SK-N-SH (cell line): Measurements from ENCODE around the gene FBXO45. TPM values are rescaled to one million over a fixed set of nuclear protein-coding genes. Genes with fewer than 3 reads are reported as not detected.

Experiments
- CTCF ChIA-PET: fragments of 300-600, 350-600 bp; formaldehyde crosslinking; extraction: SDS; loops from one replicate; lab custom pipeline; 2021; lab: Yijun Ruan, JAX
- POLR2A ChIA-PET: fragments of 350-600 bp; sonication (Branson Sonifier 250); formaldehyde crosslinking; extraction: SDS; loops from one replicate; lab custom pipeline; 2020; ENCODE audit warnings: antibody characterized with exemption, inconsistent platforms; lab: Yijun Ruan, JAX
- DNase-seq: peaks from one replicate; pipeline ENCODE4 v3.0.0; 2012
- H2AFZ ChIP-seq: fragments of 200-600 bp; sonication (generic); 2 replicates; pipeline ENCODE4 v1.8.1; 2016; ENCODE audit warnings: antibody characterized with exemption, mild to moderate bottlenecking, low read depth
- H3F3A ChIP-seq: fragments of 200-600 bp; sonication (generic); replicated peaks from 2 replicates; pipeline ENCODE3; 2016; ENCODE audit warnings: antibody characterized with exemption, mild to moderate bottlenecking; ENCODE audit not compliant: insufficient read depth
- H3K27ac ChIP-seq, 2 experiments: fragments of 200-500 bp in 1 of 2; fragments of 200-600 bp in 1 of 2; sonication (Bioruptor generic) in 1 of 2; sonication (generic), shearing (Covaris generic) in 1 of 2; 2 replicates each; pipeline versions ENCODE4 v1.5.1 to v1.6.1; 2014 to 2016; ENCODE audit warnings: low read depth in 2 of 2, inconsistent platforms in 1 of 2, low read length in 1 of 2, mild to moderate bottlenecking in 1 of 2, mixed read lengths in 1 of 2
- H3K27me3 ChIP-seq: fragments of 200-600 bp; sonication (generic), shearing (Covaris generic); 2 replicates; pipeline ENCODE4 v1.6.1; 2016; ENCODE audit warnings: mixed run types; ENCODE audit not compliant: insufficient read depth
- H3K36me3 ChIP-seq, 2 experiments: fragments of 200-500 bp in 1 of 2; fragments of 200-600 bp in 1 of 2; sonication (Bioruptor generic) in 1 of 2; sonication (generic) in 1 of 2; replicated peaks in 1 of 2; 2 replicates each; pipeline versions ENCODE3 to v1.5.1; 2014 to 2016; ENCODE audit warnings: low read length in 1 of 2, mild to moderate bottlenecking in 1 of 2; ENCODE audit not compliant: insufficient read depth in 2 of 2, control insufficient read depth in 1 of 2
- H3K4me1 ChIP-seq, 2 experiments: fragments of 200-500 bp in 1 of 2; fragments of 200-600 bp in 1 of 2; sonication (Bioruptor generic) in 1 of 2; sonication (generic), shearing (Covaris generic) in 1 of 2; 2 replicates each; pipeline versions ENCODE4 v1.5.1 to v1.6.1; 2014 to 2016; ENCODE audit warnings: low read depth in 1 of 2, low read length in 1 of 2, mixed run types in 1 of 2; ENCODE audit not compliant: insufficient read depth in 2 of 2, control insufficient read depth in 1 of 2
- H3K4me2 ChIP-seq: fragments of 200-600 bp; sonication (generic), shearing (Covaris generic); 2 replicates; pipeline ENCODE4 v1.6.1; 2017; ENCODE audit warnings: mixed run types
- H3K4me3 ChIP-seq, 2 experiments: fragments of 200-500 bp in 1 of 2; fragments of 200-600 bp in 1 of 2; sonication (Bioruptor generic) in 1 of 2; sonication (generic), shearing (Covaris generic) in 1 of 2; 2 replicates each; pipeline versions ENCODE4 v1.5.1 to v1.8.1; 2014 to 2016; ENCODE audit warnings: low read depth in 2 of 2, inconsistent platforms in 1 of 2, low read length in 1 of 2, mild to moderate bottlenecking in 1 of 2, mixed read lengths in 1 of 2, moderate library complexity in 1 of 2
- H3K79me2 ChIP-seq: fragments of 200-600 bp; sonication (generic); 2 replicates; pipeline ENCODE4 v1.8.1; 2017; ENCODE audit warnings: mild to moderate bottlenecking; ENCODE audit not compliant: insufficient read depth
- H3K9ac ChIP-seq: fragments of 200-600 bp; sonication (generic); 2 replicates; pipeline ENCODE4 v1.6.1; 2017; ENCODE audit warnings: mixed run types
- H3K9me2 ChIP-seq: fragments of 200-600 bp; sonication (generic); 2 replicates; pipeline ENCODE4 v1.6.1; 2017; ENCODE audit warnings: mixed run types
- H3K9me3 ChIP-seq: fragments of 200-600 bp; sonication (generic); 2 replicates; pipeline ENCODE4 v1.6.1; 2017; ENCODE audit warnings: mixed run types, mild to moderate bottlenecking, moderate library complexity
- H4K20me1 ChIP-seq: fragments of 200-600 bp; sonication (generic); 2 replicates; pipeline ENCODE4 v1.6.1; 2017; ENCODE audit warnings: mild to moderate bottlenecking, mixed run types; ENCODE audit not compliant: insufficient read depth
- FOXJ3 ChIP-seq: sonication (generic); formaldehyde crosslinking; IDR thresholded peaks from 2 replicates; pipeline ENCODE4 v1.5.1; 2020; ENCODE audit warnings: mild to moderate bottlenecking, missing genetic modification reagents
- JUND ChIP-seq: IDR thresholded peaks from 2 replicates; pipeline ENCODE4 v1.4.0; 2012
- MXI1 ChIP-seq: IDR thresholded peaks from 2 replicates; pipeline ENCODE4 v1.6.1; 2012; ENCODE audit warnings: mild to moderate bottlenecking, low read depth, low read length, improper control_type of control experiment
- RAD21 ChIP-seq: IDR thresholded peaks from 2 replicates; pipeline ENCODE4 v1.6.1; 2012; ENCODE audit warnings: mild to moderate bottlenecking, low read length
- RXRA ChIP-seq: IDR thresholded peaks from 2 replicates; pipeline ENCODE4 v1.4.0; 2012; ENCODE audit warnings: low read depth, mild to moderate bottlenecking, borderline replicate concordance
- SIN3A ChIP-seq: IDR thresholded peaks from 2 replicates; pipeline ENCODE4 v1.6.1; 2012; ENCODE audit warnings: low read depth, mild to moderate bottlenecking, low read length, moderate library complexity, borderline replicate concordance
- SMC3 ChIP-seq: IDR thresholded peaks from 2 replicates; pipeline ENCODE4 v1.6.1; 2012; ENCODE audit warnings: low read depth, low read length, improper control_type of control experiment
- TEAD4 ChIP-seq: IDR thresholded peaks from 2 replicates; pipeline ENCODE4 v1.4.0; 2012; ENCODE audit warnings: mild to moderate bottlenecking, borderline replicate concordance; ENCODE audit not compliant: insufficient read depth
- YY1 ChIP-seq: IDR thresholded peaks from 2 replicates; pipeline ENCODE4 v1.4.0; 2012; ENCODE audit warnings: low read depth, mild to moderate bottlenecking
- WGBS: methylation state at CpG from one replicate; pipeline ENCODE4 v1.1.6; 2017; ENCODE audit warnings: low lambda C conversion rate; 5-methylcytosine and 5-hydroxymethylcytosine counted together
- polyA plus RNA-seq, 3 experiments: library from polyadenylated mRNA; depleted of rRNA; stranded (reverse); fragments of >200 nt; gene quantifications; 2 replicates each; pipeline ENCODE4 v1.2.3, GENCODE V29; 2012
- TF ChIP-seq, protein P1 (sequence below): fragments of 150-350 bp; IDR thresholded peaks from 2 replicates; pipeline ENCODE4 v1.6.1; 2016; ENCODE audit warnings: mild to moderate bottlenecking, low read depth, low read length
- TF ChIP-seq, protein P2 (sequence below): IDR thresholded peaks from 2 replicates; pipeline ENCODE4 v1.4.0; 2012; ENCODE audit warnings: low read depth, borderline replicate concordance
- TF ChIP-seq, protein P3 (sequence below): IDR thresholded peaks from 2 replicates; pipeline ENCODE4 v1.4.0; 2012; ENCODE audit warnings: low read depth
- TF ChIP-seq, protein P4 (sequence below): IDR thresholded peaks from 2 replicates; pipeline ENCODE4 v1.4.0; 2012; ENCODE audit warnings: low read depth, borderline replicate concordance

Gene FBXO45
- polyA plus RNA-seq, 1 of the 3 experiments (the other 2 are of a cell fraction): 3.2 TPM

DNA sequence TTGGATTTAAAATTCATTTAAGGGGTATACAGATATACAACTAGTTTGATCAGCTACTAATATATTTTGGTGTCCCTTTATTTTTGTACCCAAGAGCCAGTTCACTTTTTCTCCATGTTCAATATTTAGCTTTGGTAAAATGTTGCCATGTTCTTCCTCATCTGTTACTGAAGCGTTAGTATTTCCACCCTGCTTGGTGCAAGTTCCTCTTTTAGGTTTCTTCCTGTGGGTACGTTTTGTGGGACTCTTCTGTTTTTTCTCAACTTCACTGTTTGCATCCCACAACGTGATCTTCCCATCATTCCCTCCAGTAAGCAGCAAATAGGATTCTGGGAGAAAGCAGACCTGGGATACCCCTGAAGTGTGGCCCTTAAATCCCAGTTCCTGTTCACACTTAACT lies 14.3 kb upstream of the FBXO45 start (continued):
- TF ChIP-seq, protein P1, sequence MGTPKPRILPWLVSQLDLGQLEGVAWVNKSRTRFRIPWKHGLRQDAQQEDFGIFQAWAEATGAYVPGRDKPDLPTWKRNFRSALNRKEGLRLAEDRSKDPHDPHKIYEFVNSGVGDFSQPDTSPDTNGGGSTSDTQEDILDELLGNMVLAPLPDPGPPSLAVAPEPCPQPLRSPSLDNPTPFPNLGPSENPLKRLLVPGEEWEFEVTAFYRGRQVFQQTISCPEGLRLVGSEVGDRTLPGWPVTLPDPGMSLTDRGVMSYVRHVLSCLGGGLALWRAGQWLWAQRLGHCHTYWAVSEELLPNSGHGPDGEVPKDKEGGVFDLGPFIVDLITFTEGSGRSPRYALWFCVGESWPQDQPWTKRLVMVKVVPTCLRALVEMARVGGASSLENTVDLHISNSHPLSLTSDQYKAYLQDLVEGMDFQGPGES: no peak
- TF ChIP-seq, all 33 proteins: peak for 0

DNA sequence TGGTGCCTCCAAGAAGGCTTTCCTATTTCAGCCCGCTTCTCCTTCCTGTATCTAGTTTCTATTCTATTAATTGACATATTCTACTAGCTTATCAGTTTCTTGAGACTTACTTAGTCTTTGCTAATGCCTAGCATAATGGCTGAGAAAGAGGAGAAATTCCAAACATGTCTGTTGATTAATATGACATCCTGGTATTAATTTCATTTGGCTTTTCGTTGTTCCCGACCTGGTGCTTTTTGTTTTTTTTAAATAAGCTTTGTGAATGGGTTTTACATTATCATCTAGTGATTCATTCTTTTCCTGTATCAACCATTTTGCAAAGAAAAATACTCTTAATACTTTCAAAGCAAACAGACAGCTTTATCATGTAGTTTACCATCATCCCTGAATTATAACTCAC lies 13.2 kb upstream of the FBXO45 start:
- Histone ChIP-seq H3K79me2 (peaks cover 5% of the 10 kb centered on the region; the same call in 1 of the 2 replicates), H3K9me2 (no peaks in the 10 kb centered on the region), H3K4me3 (0 out of 4 replicates have a peak overlapping the region, but pooled peaks of 1 of the 2 experiments have one; percentile 14), H3F3A (peaks cover 14% of the 10 kb centered on the region), H3K36me3 (peaks cover 6 to 14% of the 10 kb centered on the region in 2 experiments), H4K20me1 (no peaks in the 10 kb centered on the region), H3K27ac (peak overlapping the region in 1 of 2 experiments; percentile 43; a peak in 2 of 4 replicates), H3K9me3 (no peaks in the 10 kb centered on the region), H3K27me3 (no peaks in the 10 kb centered on the region), H2AFZ (no peak overlapping the region; the same call in 1 of the 2 replicates), H3K4me2 (peak overlapping the region; percentile 43), H3K9ac (no peak overlapping the region), H3K4me1 (no peaks in the 10 kb centered on the region)
- POLR2A ChIA-PET: interaction anchor here (0.6 to 1.7 kb wide), 2 partner anchors 27 to 37 kb away, joined by 3 to 4 read pairs; no protein-coding TSS in a partner anchor
- CTCF ChIA-PET: interaction anchor here (0.9 to 1.7 kb wide), 2 partner anchors 26 to 415 kb away, joined by 3 to 6 read pairs; no protein-coding TSS in a partner anchor
- no peak for TF ChIP-seq RAD21
- TF ChIP-seq, protein P2, sequence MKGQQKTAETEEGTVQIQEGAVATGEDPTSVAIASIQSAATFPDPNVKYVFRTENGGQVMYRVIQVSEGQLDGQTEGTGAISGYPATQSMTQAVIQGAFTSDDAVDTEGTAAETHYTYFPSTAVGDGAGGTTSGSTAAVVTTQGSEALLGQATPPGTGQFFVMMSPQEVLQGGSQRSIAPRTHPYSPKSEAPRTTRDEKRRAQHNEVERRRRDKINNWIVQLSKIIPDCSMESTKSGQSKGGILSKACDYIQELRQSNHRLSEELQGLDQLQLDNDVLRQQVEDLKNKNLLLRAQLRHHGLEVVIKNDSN: no peak
- WGBS: 68% methylated on average over 3 of the region's 3 CpGs
- no peak for DNase-seq

DNA sequence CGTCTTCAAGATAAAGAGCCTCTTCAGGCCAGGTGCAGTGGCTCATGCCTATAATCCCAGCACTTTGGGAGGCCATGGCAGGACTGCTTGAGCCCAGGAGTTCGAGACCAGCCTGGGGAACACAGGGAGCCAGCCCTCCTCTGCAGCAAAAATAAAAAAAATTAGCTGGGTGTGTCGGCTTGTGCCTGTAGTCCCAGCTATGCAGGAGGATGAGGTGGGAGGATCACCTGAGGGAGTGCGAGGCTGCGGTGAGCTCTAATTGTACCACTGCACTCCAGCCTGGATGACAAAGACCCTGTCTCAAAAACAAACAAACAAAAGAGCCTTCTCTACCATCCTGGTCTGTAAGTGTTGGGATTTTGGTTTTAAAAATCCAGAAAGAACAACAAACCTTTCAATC lies 11.2 kb upstream of the FBXO45 start:
- H2AFZ ChIP-seq: no peak overlapping the region
- POLR2A ChIA-PET: no interaction called here
- 96% methylated on average over 5 of the region's 5 CpGs for WGBS
- CTCF ChIA-PET: no interaction called here
- H3K4me1 ChIP-seq: no peaks in the 10 kb centered on the region
- H3K4me3 ChIP-seq: no peak overlapping the region
- H3K79me2 ChIP-seq: peaks cover 10% of the 10 kb centered on the region
- TF ChIP-seq SIN3A (no peak), JUND (no peak), RXRA (no peak), YY1 (no peak), MXI1 (no peak), SMC3 (no peak), FOXJ3 (no peak), TEAD4 (no peak)
- TF ChIP-seq, protein P3, sequence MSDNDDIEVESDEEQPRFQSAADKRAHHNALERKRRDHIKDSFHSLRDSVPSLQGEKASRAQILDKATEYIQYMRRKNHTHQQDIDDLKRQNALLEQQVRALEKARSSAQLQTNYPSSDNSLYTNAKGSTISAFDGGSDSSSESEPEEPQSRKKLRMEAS: no peak
- TF ChIP-seq, protein P4, sequence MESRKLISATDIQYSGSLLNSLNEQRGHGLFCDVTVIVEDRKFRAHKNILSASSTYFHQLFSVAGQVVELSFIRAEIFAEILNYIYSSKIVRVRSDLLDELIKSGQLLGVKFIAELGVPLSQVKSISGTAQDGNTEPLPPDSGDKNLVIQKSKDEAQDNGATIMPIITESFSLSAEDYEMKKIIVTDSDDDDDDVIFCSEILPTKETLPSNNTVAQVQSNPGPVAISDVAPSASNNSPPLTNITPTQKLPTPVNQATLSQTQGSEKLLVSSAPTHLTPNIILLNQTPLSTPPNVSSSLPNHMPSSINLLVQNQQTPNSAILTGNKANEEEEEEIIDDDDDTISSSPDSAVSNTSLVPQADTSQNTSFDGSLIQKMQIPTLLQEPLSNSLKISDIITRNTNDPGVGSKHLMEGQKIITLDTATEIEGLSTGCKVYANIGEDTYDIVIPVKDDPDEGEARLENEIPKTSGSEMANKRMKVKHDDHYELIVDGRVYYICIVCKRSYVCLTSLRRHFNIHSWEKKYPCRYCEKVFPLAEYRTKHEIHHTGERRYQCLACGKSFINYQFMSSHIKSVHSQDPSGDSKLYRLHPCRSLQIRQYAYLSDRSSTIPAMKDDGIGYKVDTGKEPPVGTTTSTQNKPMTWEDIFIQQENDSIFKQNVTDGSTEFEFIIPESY: no peak
- TF ChIP-seq, all 33 proteins: peak for 0
- H3K4me2 ChIP-seq: no peak overlapping the region
- no peak overlapping the region for H3K27ac ChIP-seq
- H3F3A ChIP-seq: peaks cover 14% of the 10 kb centered on the region
- no peak for DNase-seq
- H3K9me3 ChIP-seq: no peaks in the 10 kb centered on the region
- peaks cover 14% of the 10 kb centered on the region in 2 experiments for H3K36me3 ChIP-seq
- no peaks in the 10 kb centered on the region for H4K20me1 ChIP-seq
- no peaks in the 10 kb centered on the region for H3K9me2 ChIP-seq
- no peaks in the 10 kb centered on the region for H3K27me3 ChIP-seq
- H3K9ac ChIP-seq: no peak overlapping the region
